K562 (cell line): Measurements from ENCODE around the gene MED17. TPM values are rescaled to one million over a fixed set of nuclear protein-coding genes. Genes with fewer than 3 reads are reported as not detected.
A peak's percentile ranks its signal among the peaks of the same experiment; 100 is the strongest.

Experiments
- ATAC-seq: fragments of 200-7000 bp; cut with Tn5 transposase; 3 replicates; pipeline ENCODE4 v1.9.1; 2020; ENCODE audit warnings: moderate library complexity
- BruUV-seq: library from RNA; stranded (reverse); fragments of 400-500 nt; replicated peaks from 2 replicates; lab custom pipeline; 2021; lab: Mats Ljungman, UMichigan
- CTCF ChIA-PET: fragments of 300-600 bp; formaldehyde crosslinking; extraction: SDS; loops from one replicate; lab custom pipeline; 2021; ENCODE audit warnings: low intra/inter-chr PET ratio; lab: Yijun Ruan, JAX
- POLR2A ChIA-PET: fragments of 300-600, 350-650 bp; sonication (Branson Sonifier 250); formaldehyde crosslinking; extraction: SDS; loops from one replicate; lab custom pipeline; 2021; ENCODE audit warnings: antibody characterized with exemption, inconsistent platforms; lab: Yijun Ruan, JAX
- DNase-seq, 4 experiments: peaks; one replicate each; pipeline versions ENCODE4 v3.0.0 to v3.0.0-alpha.2; 2011 to 2018; ENCODE audit warnings: low spot score in 3 of 4, mixed read lengths in 3 of 4; ENCODE audit errors: extremely low read depth in 1 of 4
- FAIRE-seq: peaks from 2 replicates; lab custom pipeline; 2011; peaks lifted over from hg19 to GRCh38; lab: Jason Lieb, UNC
- H2AFZ ChIP-seq: 2 replicates; pipeline ENCODE4 v1.6.0; 2011; ENCODE audit warnings: low read depth, low read length, control low read depth, inconsistent platforms
- H3K27ac ChIP-seq: fragments of 200-600 bp; 3 replicates; pipeline ENCODE4 v1.8.0; 2011; ENCODE audit warnings: low read depth, mild to moderate bottlenecking, control low read depth, inconsistent platforms, low read length, moderate library complexity, mixed read lengths; ENCODE audit errors: extremely low read depth
- H3K27me3 ChIP-seq, 2 experiments: fragments of 300-600 bp in 1 of 2; 2 replicates in 1 of 2; 3 replicates in 1 of 2; pipeline versions ENCODE4 v1.6.0 to v1.8.0; 2011; ENCODE audit warnings: inconsistent platforms in 2 of 2, low read length in 2 of 2, mild to moderate bottlenecking in 1 of 2, mixed read lengths in 1 of 2, moderate library complexity in 1 of 2; ENCODE audit not compliant: control insufficient read depth in 2 of 2, insufficient read depth in 2 of 2
- H3K36me3 ChIP-seq: fragments of 300-600 bp; 3 replicates; pipeline ENCODE4 v1.8.0; 2011; ENCODE audit warnings: mild to moderate bottlenecking, low read length, inconsistent platforms; ENCODE audit not compliant: control insufficient read depth, insufficient read depth
- H3K4me1 ChIP-seq, 2 experiments: fragments of 200-600 bp in 1 of 2; replicated peaks in 1 of 2; 2 replicates in 1 of 2; 3 replicates in 1 of 2; pipeline versions ENCODE4 v1.5.1 to v1.8.0; 2011; ENCODE audit warnings: inconsistent platforms in 2 of 2, low read length in 2 of 2, mild to moderate bottlenecking in 1 of 2, mixed read lengths in 1 of 2, moderate library complexity in 1 of 2; ENCODE audit not compliant: control insufficient read depth in 2 of 2, insufficient read depth in 2 of 2
- H3K4me2 ChIP-seq: 2 replicates; pipeline ENCODE4 v1.6.1; 2011; ENCODE audit warnings: low read length, control low read depth, inconsistent platforms, mixed read lengths; ENCODE audit not compliant: insufficient read depth
- H3K4me3 ChIP-seq: fragments of 200-600 bp; sonication (generic), shearing (Covaris generic); 2 replicates; pipeline ENCODE4 v1.5.1; 2016; ENCODE audit warnings: control low read depth, inconsistent platforms
- H3K79me2 ChIP-seq: fragments of 200-600 bp; 3 replicates; pipeline ENCODE4 v1.8.0; 2011; ENCODE audit warnings: low read length, inconsistent platforms; ENCODE audit not compliant: control insufficient read depth, insufficient read depth
- H3K9ac ChIP-seq, 2 experiments: 2 replicates each; pipeline versions ENCODE4 v1.6.0 to v1.6.1; 2011; ENCODE audit warnings: low read depth in 2 of 2, low read length in 2 of 2, control low read depth in 1 of 2, inconsistent platforms in 1 of 2, mild to moderate bottlenecking in 1 of 2, mixed read lengths in 1 of 2; ENCODE audit not compliant: insufficient read depth in 1 of 2
- H3K9me1 ChIP-seq: one replicate; pipeline ENCODE4 v1.6.0; 2011; ENCODE audit warnings: inconsistent platforms, mild to moderate bottlenecking, low read length, moderate library complexity; ENCODE audit not compliant: control insufficient read depth, insufficient read depth
- H3K9me3 ChIP-seq: replicated peaks from 2 replicates; pipeline ENCODE4 v1.5.1; 2011; ENCODE audit warnings: low read depth, low read length, inconsistent platforms; ENCODE audit not compliant: control insufficient read depth, insufficient read depth
- H4K20me1 ChIP-seq: replicated peaks from 2 replicates; pipeline ENCODE4 v1.6.1; 2011; ENCODE audit warnings: low read length, inconsistent platforms, mixed read lengths; ENCODE audit not compliant: control insufficient read depth, insufficient read depth
- PHB ChIP-seq: fragments of 250-450 bp; sonication (Bioruptor Pico); IDR thresholded peaks from 2 replicates; pipeline ENCODE4 v1.5.0; 2021
- POLR2AphosphoS5 ChIP-seq: IDR thresholded peaks from 2 replicates; pipeline ENCODE4 v1.6.1; 2011; ENCODE audit warnings: mild to moderate bottlenecking, low read depth, low read length, moderate library complexity; ENCODE audit not compliant: control insufficient read depth, insufficient read depth
- RAD21 ChIP-seq, 2 experiments: fragments of 250-450 bp in 1 of 2; fragments of 450-650 bp in 1 of 2; sonication (Bioruptor Pico) in 1 of 2; formaldehyde crosslinking in 1 of 2; IDR thresholded peaks in 1 of 2; conservative IDR thresholded peaks in 1 of 2; 2 replicates each; pipeline versions ENCODE4 v1.4.0 to v1.8.0; 2020 to 2022; ENCODE audit warnings: mild to moderate bottlenecking in 2 of 2, moderate library complexity in 1 of 2
- ZNF280B ChIP-seq: fragments of 250-450 bp; sonication (Bioruptor Pico); IDR thresholded peaks from 2 replicates; pipeline ENCODE4 v1.5.1; 2021; ENCODE audit warnings: mild to moderate bottlenecking
- ZNF778 ChIP-seq: fragments of 450-650 bp; formaldehyde crosslinking; IDR thresholded peaks from 2 replicates; pipeline ENCODE4 v1.4.0; 2020; ENCODE audit warnings: mild to moderate bottlenecking, moderate library complexity
- WGBS: fragments of 100-300 bp; shearing (Covaris generic); methylation state at CpG from one replicate; pipeline ENCODE4 v1.1.6; 2016; ENCODE audit warnings: low coverage, mixed read lengths; ENCODE audit not compliant: insufficient coverage; ENCODE audit errors: missing lambda C conversion rate; 5-methylcytosine and 5-hydroxymethylcytosine counted together
- in situ Hi-C: fragments of 300-500 bp; cut with MboI; formaldehyde crosslinking; loops from 4 replicates; pipeline ENCODE4 v1.15.0; 2018; ENCODE audit warnings: inconsistent platforms, mixed read lengths
- intact Hi-C: fragments of 100-400 bp; cut with micrococcal nuclease; formaldehyde crosslinking; loops from 2 replicates; pipeline ENCODE4 v1.14.2; 2022
- polyA plus RNA-seq, 8 experiments: library from polyadenylated mRNA; depleted of rRNA in 4 of 8; stranded (reverse) in 5 of 8; unstranded in 3 of 8; fragments of >200 nt; fragmentation: Nextera tagmentation in 2 of 8; fragmentation: Illumina TruSeq in 1 of 8; extraction: Ambion mirVana in 2 of 8; extraction: Trizol in 1 of 8; gene quantifications; 2 replicates each; pipeline versions ENCODE4 v1.2.1 to v1.2.3, GENCODE V29; 2011 to 2014; ENCODE audit warnings: inconsistent platforms in 1 of 8, missing spikeins in 1 of 8
- total RNA-seq, 7 experiments: library from RNA; depleted of rRNA in 6 of 7; stranded (reverse); fragments of >200 nt in 6 of 7; fragmentation: Illumina TruSeq in 2 of 7; extraction: Trizol in 2 of 7; gene quantifications; 2 replicates each; pipeline versions ENCODE4 v1.2.1 to v1.2.3, GENCODE V29; 2011 to 2021; ENCODE audit warnings: low replicate concordance in 1 of 7

The MED17 gene
- total and polyA plus RNA-seq, 9 of the 15 experiments (the other 6 are each of a cell fraction or from before 2014, with no cell fraction given) = 6.7 to 34.7 (median 26.8) TPM

- 0 out of 4 replicates have a peak, but pooled peaks of 1 of the 2 experiments have one; percentile 2 for TF ChIP-seq RAD21 (CRISPR knock-in tag; conservative IDR thresholded peaks at IDR 0.05 in 1 of 2, IDR thresholded peaks at IDR 0.05 in 1 of 2)
Observed at GRCh38 chr11:93784935-93785360, 866 bp downstream of the MED17 start (continued).

GRCh38 chr11:93791493-93791892, 7.4 kb downstream of the MED17 start:
- BruUV-seq = no TSS peak
- Histone ChIP-seq H3K79me2 (peaks cover 39% of the 10 kb centered on the region), H3K9ac (no peak overlapping the region), H3K4me3 (no peak overlapping the region), H3K27ac (no peak overlapping the region), H3K36me3 (peaks cover 92% of the 10 kb centered on the region), H3K9me3 (no peaks in the 10 kb centered on the region), H3K4me2 (no peak overlapping the region), H4K20me1 (peaks cover 4% of the 10 kb centered on the region; the same call in 1 of the 2 replicates), H2AFZ (no peak overlapping the region), H3K27me3 (no peaks in the 10 kb centered on the region), H3K9me1 (no peaks in the 10 kb centered on the region), H3K4me1 (peaks cover 4 to 5% of the 10 kb centered on the region in 2 experiments; a peak in 4 of 5 replicates)
- in situ Hi-C loops (no loop called here), intact Hi-C loops (no loop called here)
- 73% methylated on average over 5 of the region's 5 CpGs for WGBS
- ATAC-seq (no peak), FAIRE-seq (no peak), DNase-seq (no peak)
- ChIA-PET CTCF (no interaction called here), POLR2A (interaction anchor here (0.6 to 0.7 kb wide), 2 partner anchors 50 to 51 kb away, joined by 3 read pairs; partner anchors contain the start of genes C11orf54 and TAF1D)
- TF ChIP-seq ZNF280B (CRISPR knock-in tag) (no peak), PHB (CRISPR knock-in tag) (no peak), POLR2AphosphoS5 (peak; percentile 10; the same call in 1 of the 2 replicates), ZNF778 (CRISPR knock-in tag) (no peak)
